ENCODE results near the gene OAS3.

Gene OAS3

DNA sequence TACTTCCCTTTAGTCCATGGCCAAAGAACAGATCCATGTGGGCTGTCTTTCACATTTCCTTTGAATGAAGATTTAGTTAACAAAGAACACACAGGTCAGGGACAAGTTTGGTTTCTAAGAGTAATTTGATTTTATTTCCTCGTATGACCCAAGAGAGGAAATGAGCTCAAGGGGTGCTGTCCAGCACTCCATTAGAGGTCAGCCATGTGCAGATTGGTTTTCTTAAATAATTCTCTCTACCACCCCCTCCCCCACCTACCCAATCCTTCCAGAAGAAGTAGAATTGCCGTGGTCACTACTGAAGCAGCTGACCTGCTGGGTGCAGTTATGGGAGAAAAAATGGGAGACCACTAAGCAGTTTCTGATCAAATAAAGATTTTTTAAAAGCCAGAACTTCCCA lies 45.4 kb upstream of the OAS3 start:
- ChIA-PET POLR2A (no interaction called here), CTCF (no interaction called here)

DNA sequence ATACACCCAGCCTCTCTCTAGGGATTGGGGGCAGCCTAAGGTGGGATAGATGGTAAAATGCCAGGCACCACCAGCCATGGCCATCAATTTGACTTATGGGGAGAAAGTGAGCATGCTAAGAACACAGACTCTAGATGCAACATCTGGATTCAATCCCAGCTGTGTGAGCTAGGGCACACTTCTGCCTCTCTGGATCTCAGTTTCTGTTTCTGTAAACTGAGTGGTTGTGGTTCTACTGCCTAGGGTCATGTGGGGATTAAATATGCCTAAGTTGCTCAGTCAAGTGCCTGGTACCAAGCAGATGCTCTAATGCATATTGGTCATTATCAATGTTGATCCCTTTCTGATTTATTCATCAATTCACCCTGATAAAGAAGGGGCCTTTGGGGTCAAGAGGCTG lies 44.1 kb upstream of the OAS3 start:
- ChIA-PET POLR2A (no interaction called here), CTCF (no interaction called here)
- TF ChIP-seq, protein P1, sequence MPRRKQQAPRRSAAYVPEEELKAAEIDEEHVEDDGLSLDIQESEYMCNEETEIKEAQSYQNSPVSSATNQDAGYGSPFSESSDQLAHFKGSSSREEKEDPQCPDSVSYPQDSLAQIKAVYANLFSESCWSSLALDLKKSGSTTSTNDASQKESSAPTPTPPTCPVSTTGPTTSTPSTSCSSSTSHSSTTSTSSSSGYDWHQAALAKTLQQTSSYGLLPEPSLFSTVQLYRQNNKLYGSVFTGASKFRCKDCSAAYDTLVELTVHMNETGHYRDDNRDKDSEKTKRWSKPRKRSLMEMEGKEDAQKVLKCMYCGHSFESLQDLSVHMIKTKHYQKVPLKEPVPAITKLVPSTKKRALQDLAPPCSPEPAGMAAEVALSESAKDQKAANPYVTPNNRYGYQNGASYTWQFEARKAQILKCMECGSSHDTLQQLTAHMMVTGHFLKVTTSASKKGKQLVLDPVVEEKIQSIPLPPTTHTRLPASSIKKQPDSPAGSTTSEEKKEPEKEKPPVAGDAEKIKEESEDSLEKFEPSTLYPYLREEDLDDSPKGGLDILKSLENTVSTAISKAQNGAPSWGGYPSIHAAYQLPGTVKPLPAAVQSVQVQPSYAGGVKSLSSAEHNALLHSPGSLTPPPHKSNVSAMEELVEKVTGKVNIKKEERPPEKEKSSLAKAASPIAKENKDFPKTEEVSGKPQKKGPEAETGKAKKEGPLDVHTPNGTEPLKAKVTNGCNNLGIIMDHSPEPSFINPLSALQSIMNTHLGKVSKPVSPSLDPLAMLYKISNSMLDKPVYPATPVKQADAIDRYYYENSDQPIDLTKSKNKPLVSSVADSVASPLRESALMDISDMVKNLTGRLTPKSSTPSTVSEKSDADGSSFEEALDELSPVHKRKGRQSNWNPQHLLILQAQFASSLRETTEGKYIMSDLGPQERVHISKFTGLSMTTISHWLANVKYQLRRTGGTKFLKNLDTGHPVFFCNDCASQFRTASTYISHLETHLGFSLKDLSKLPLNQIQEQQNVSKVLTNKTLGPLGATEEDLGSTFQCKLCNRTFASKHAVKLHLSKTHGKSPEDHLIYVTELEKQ (tag by site-specific recombination; IDR thresholded peaks at IDR 0.05; ENCODE audit: borderline replicate concordance): no peak
- TF ChIP-seq ZNF132 (tag by site-specific recombination; IDR thresholded peaks at IDR 0.05; ENCODE audit: borderline replicate concordance) (no peak), ZNF426 (tag by site-specific recombination; IDR thresholded peaks at IDR 0.05) (no peak)
- H3K9me3 ChIP-seq (ENCODE audit: control insufficient read depth, insufficient read depth, low read depth, low read length): no peaks in the 10 kb centered on the region
- no peaks in the 10 kb centered on the region for H3K4me1 ChIP-seq (ENCODE audit: control insufficient read depth, insufficient read depth, low read length)
- H3K27ac ChIP-seq (ENCODE audit: extremely low read depth, low read depth, low read length): no peak overlapping the region
- H3K4me3 ChIP-seq (ENCODE audit: low read depth, low read length): no peak overlapping the region
- H3K36me3 ChIP-seq (ENCODE audit: control insufficient read depth in 2 of 2, insufficient read depth in 1 of 2, low read length in 2 of 2): no peaks in the 10 kb centered on the region

More for the DNA sequence above, 45.4 kb upstream of the OAS3 start:
- H3K4me1 ChIP-seq (ENCODE audit: control insufficient read depth, insufficient read depth, low read length): no peaks in the 10 kb centered on the region
- TF ChIP-seq TCF7L2 (IDR thresholded peaks at IDR 0.05; ENCODE audit: borderline replicate concordance, low read depth, low read length) (no peak), ZNF311 (tag by site-specific recombination; IDR thresholded peaks at IDR 0.05; ENCODE audit: borderline replicate concordance) (no peak), ZNF394 (tag by site-specific recombination; IDR thresholded peaks at IDR 0.05; ENCODE audit: borderline replicate concordance) (no peak), BCL11B (tag by site-specific recombination; IDR thresholded peaks at IDR 0.05; ENCODE audit: low read depth) (no peak), ZBTB1 (tag by site-specific recombination; IDR thresholded peaks at IDR 0.05) (no peak)
- TF ChIP-seq, protein P2, sequence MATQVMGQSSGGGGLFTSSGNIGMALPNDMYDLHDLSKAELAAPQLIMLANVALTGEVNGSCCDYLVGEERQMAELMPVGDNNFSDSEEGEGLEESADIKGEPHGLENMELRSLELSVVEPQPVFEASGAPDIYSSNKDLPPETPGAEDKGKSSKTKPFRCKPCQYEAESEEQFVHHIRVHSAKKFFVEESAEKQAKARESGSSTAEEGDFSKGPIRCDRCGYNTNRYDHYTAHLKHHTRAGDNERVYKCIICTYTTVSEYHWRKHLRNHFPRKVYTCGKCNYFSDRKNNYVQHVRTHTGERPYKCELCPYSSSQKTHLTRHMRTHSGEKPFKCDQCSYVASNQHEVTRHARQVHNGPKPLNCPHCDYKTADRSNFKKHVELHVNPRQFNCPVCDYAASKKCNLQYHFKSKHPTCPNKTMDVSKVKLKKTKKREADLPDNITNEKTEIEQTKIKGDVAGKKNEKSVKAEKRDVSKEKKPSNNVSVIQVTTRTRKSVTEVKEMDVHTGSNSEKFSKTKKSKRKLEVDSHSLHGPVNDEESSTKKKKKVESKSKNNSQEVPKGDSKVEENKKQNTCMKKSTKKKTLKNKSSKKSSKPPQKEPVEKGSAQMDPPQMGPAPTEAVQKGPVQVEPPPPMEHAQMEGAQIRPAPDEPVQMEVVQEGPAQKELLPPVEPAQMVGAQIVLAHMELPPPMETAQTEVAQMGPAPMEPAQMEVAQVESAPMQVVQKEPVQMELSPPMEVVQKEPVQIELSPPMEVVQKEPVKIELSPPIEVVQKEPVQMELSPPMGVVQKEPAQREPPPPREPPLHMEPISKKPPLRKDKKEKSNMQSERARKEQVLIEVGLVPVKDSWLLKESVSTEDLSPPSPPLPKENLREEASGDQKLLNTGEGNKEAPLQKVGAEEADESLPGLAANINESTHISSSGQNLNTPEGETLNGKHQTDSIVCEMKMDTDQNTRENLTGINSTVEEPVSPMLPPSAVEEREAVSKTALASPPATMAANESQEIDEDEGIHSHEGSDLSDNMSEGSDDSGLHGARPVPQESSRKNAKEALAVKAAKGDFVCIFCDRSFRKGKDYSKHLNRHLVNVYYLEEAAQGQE (tag by site-specific recombination; IDR thresholded peaks at IDR 0.05): peak; percentile 77; the same call in 1 of the 2 replicates
- TF ChIP-seq, protein P3, sequence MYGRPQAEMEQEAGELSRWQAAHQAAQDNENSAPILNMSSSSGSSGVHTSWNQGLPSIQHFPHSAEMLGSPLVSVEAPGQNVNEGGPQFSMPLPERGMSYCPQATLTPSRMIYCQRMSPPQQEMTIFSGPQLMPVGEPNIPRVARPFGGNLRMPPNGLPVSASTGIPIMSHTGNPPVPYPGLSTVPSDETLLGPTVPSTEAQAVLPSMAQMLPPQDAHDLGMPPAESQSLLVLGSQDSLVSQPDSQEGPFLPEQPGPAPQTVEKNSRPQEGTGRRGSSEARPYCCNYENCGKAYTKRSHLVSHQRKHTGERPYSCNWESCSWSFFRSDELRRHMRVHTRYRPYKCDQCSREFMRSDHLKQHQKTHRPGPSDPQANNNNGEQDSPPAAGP (tag by site-specific recombination; IDR thresholded peaks at IDR 0.05): no peak
- no peaks in the 10 kb centered on the region for H3K36me3 ChIP-seq (ENCODE audit: control insufficient read depth in 2 of 2, insufficient read depth in 1 of 2, low read length in 2 of 2)
- H3K27ac ChIP-seq (ENCODE audit: extremely low read depth, low read depth, low read length): no peak overlapping the region
- H3K4me3 ChIP-seq (ENCODE audit: low read depth, low read length): no peak overlapping the region
- H3K9me3 ChIP-seq (ENCODE audit: control insufficient read depth, insufficient read depth, low read depth, low read length): no peaks in the 10 kb centered on the region

DNA sequence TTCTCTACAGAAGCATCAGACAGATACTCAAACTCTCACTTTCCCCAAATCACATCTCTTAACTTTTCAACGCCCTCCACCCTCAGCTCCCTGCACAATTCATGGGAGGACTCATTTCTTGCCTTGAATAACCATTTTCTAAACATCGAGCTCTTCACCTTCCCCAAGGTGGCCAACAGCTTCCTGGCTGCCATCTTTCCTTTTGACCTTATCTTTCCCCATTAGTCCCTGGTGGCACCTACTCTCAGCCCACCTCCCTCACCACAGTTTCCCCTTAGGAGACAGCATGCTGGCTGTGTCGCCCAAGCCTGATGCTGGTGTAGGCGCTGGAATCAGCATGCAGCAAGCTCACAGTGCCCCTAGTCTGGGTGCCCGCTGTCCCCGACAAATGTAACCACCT lies 39.9 kb upstream of the OAS3 start:
- no peak overlapping the region for H3K4me3 ChIP-seq (ENCODE audit: low read depth, low read length)
- ChIA-PET POLR2A (no interaction called here), CTCF (interaction anchor here (0.9 to 1.0 kb wide), 2 partner anchors 34 to 95 kb away, joined by 3 read pairs; no protein-coding TSS in a partner anchor)
- no peaks in the 10 kb centered on the region for H3K4me1 ChIP-seq (ENCODE audit: control insufficient read depth, insufficient read depth, low read length)
- no peak overlapping the region for H3K27ac ChIP-seq (ENCODE audit: extremely low read depth, low read depth, low read length)
- TF ChIP-seq, protein P4, sequence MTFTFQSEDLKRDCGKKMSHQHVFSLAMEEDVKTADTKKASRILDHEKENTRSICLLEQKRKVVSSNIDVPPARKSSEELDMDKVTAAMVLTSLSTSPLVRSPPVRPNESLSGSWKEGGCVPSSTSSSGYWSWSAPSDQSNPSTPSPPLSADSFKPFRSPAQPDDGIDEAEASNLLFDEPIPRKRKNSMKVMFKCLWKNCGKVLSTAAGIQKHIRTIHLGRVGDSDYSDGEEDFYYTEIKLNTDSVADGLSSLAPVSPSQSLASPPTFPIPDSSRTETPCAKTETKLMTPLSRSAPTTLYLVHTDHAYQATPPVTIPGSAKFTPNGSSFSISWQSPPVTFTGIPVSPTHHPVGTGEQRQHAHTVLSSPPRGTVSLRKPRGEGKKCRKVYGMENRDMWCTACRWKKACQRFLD (tag by site-specific recombination; IDR thresholded peaks at IDR 0.05): no peak
- TF ChIP-seq SCRT2 (tag by site-specific recombination; IDR thresholded peaks at IDR 0.05) (no peak), ZNF335 (tag by site-specific recombination; conservative IDR thresholded peaks at IDR 0.05) (no peak), ZNF670 (tag by site-specific recombination; IDR thresholded peaks at IDR 0.05; ENCODE audit: low read depth) (no peak), ZNF658 (tag by site-specific recombination; IDR thresholded peaks at IDR 0.05) (no peak), ZNF211 (tag by site-specific recombination; IDR thresholded peaks at IDR 0.05; ENCODE audit: low read depth) (no peak), ZNF776 (tag by site-specific recombination; IDR thresholded peaks at IDR 0.05; ENCODE audit: borderline replicate concordance) (no peak), YY2 (tag by site-specific recombination; IDR thresholded peaks at IDR 0.05) (no peak), ZNF660 (tag by site-specific recombination; IDR thresholded peaks at IDR 0.05) (no peak), ZEB2 (tag by site-specific recombination; IDR thresholded peaks at IDR 0.05) (no peak)
- TF ChIP-seq, protein P5, sequence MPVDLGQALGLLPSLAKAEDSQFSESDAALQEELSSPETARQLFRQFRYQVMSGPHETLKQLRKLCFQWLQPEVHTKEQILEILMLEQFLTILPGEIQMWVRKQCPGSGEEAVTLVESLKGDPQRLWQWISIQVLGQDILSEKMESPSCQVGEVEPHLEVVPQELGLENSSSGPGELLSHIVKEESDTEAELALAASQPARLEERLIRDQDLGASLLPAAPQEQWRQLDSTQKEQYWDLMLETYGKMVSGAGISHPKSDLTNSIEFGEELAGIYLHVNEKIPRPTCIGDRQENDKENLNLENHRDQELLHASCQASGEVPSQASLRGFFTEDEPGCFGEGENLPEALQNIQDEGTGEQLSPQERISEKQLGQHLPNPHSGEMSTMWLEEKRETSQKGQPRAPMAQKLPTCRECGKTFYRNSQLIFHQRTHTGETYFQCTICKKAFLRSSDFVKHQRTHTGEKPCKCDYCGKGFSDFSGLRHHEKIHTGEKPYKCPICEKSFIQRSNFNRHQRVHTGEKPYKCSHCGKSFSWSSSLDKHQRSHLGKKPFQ (tag by site-specific recombination; IDR thresholded peaks at IDR 0.05): no peak
- no peaks in the 10 kb centered on the region for H3K9me3 ChIP-seq (ENCODE audit: control insufficient read depth, insufficient read depth, low read depth, low read length)
- H3K36me3 ChIP-seq (ENCODE audit: control insufficient read depth in 2 of 2, insufficient read depth in 1 of 2, low read length in 2 of 2): no peaks in the 10 kb centered on the region
